Gastroesophageal sphincter (tissue), 3 donors: ENCODE data around the gene DHRS4.

Experiments
- EP300 ChIP-seq: sonication (generic); formaldehyde crosslinking; IDR thresholded peaks from one replicate; pipeline ENCODE4 v1.6.1; 2017; ENCODE audit warnings: antibody characterized with exemption, mild to moderate bottlenecking
- POLR2AphosphoS5 ChIP-seq: sonication (generic); formaldehyde crosslinking; IDR thresholded peaks from one replicate; pipeline ENCODE4 v1.6.1; 2017; ENCODE audit warnings: antibody characterized with exemption
- TF ChIP-seq, protein P1 (sequence below), 4 experiments: fragments of 200-600 bp in 2 of 4; fragments of 450-650 bp in 2 of 4; sonication (generic) in 1 of 4; IDR thresholded peaks; one replicate each; pipeline ENCODE4 v1.5.1; 2017 to 2019; ENCODE audit warnings: antibody characterized with exemption in 4 of 4, mild to moderate bottlenecking in 2 of 4, moderate library complexity in 2 of 4

- TF ChIP-seq, protein P1, sequence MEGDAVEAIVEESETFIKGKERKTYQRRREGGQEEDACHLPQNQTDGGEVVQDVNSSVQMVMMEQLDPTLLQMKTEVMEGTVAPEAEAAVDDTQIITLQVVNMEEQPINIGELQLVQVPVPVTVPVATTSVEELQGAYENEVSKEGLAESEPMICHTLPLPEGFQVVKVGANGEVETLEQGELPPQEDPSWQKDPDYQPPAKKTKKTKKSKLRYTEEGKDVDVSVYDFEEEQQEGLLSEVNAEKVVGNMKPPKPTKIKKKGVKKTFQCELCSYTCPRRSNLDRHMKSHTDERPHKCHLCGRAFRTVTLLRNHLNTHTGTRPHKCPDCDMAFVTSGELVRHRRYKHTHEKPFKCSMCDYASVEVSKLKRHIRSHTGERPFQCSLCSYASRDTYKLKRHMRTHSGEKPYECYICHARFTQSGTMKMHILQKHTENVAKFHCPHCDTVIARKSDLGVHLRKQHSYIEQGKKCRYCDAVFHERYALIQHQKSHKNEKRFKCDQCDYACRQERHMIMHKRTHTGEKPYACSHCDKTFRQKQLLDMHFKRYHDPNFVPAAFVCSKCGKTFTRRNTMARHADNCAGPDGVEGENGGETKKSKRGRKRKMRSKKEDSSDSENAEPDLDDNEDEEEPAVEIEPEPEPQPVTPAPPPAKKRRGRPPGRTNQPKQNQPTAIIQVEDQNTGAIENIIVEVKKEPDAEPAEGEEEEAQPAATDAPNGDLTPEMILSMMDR (IDR thresholded peaks at IDR 0.05): no peak
- TF ChIP-seq POLR2AphosphoS5 (no peak), EP300 (no peak)
Observed at GRCh38 chr14:23933108-23933741, 20.3 kb upstream of the DHRS4 start.
